ENCODE results near the gene VRK2. TPM values are rescaled to one million over a fixed set of nuclear protein-coding genes. Genes with fewer than 3 reads are reported as not detected.

The VRK2 gene
- total RNA-seq, result 9.0 and 14.1 TPM in 2 replicates

DNA sequence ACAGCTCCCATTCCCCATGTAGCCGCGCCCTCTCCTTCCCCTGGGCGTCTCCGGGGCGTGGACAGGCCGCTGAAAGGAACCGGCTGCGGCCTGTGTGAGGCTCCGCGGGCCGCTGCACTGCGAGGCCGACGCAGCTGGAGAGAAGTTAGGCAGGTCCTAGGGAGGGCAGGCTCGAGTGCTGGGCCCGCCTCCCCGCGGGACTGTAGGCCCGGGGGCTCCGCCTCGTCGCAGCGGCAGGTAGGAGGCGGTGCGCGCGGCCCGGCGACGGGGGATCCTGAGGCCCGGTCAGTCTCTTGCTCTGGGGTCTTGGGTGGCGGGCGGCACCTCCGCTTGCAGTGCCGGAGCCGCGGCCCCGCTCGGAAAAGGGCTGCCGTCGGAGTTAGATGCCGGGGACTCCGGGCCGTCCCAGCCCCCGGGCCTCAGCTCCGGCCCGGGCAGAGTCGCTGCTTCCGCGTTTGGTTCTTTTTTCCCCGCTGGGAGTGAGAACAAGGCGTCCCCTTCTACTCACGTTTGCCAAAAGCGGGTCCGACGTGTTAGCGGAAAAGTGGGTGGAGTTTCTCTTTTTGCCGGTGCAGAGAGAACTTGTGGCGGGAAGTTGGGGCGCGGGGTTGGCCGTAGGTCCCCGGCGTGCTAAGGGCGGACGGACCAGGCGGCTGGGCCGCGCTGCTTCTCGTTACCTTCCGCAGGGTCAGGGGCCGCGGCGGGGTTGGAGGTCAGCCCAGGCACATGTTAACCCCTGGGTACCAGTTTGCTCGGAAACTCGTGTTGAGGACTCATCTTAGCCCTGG, at the start of gene VRK2:
Gene VRK2 (plus strand): TSS at position 222 of the 788 bp plus-strand sequence. CDS start 2,026 bp downstream, outside the sequence.

Other genes starting within 250 kb of the VRK2 start
- gene FANCL, start 194.5 kb downstream of the VRK2 start, total RNA-seq, result 3.4 and 9.4 TPM in 2 replicates